SH-SY5Y (cell line): Measurements from ENCODE around the gene GARIN1A.

Experiments used
- GATA2 ChIP-seq: IDR thresholded peaks from 2 replicates; pipeline ENCODE4 v1.6.1; 2011; ENCODE audit warnings: mild to moderate bottlenecking, low read depth, low read length
- GATA3 ChIP-seq: IDR thresholded peaks from 2 replicates; pipeline ENCODE4 v1.6.1; 2011; ENCODE audit warnings: low read depth, mild to moderate bottlenecking, low read length, moderate library complexity

- TF ChIP-seq GATA2 (no peak), GATA3 (no peak)
Measured at GRCh38 chr7:128699196-128699712, 27.2 kb downstream of the GARIN1A start.
